HCT116 (cell line): ENCODE measurements around the gene SYNGR1. TPM values are rescaled to one million over a fixed set of nuclear protein-coding genes. Genes with fewer than 3 reads are reported as not detected.

Experiments
- ATAC-seq: fragments of 200-7000 bp; cut with Tn5 transposase; 2 replicates; pipeline ENCODE4 v1.9.1; 2020; ENCODE audit warnings: mild to moderate bottlenecking, moderate library complexity
- BruUV-seq: library from RNA; stranded (reverse); fragments of 400-500 nt; replicated peaks from 2 replicates; lab custom pipeline; 2021; lab: Mats Ljungman, UMichigan
- CTCF ChIA-PET: fragments of 300-600 bp; sonication (Branson Sonifier 250); formaldehyde crosslinking; loops from one replicate; lab custom pipeline; 2021; ENCODE audit warnings: antibody characterized with exemption; lab: Charles Lee
- POLR2A ChIA-PET: fragments of 300-600, 350-600 bp; sonication (Branson Sonifier 250); formaldehyde crosslinking; loops from one replicate; lab custom pipeline; 2021; ENCODE audit warnings: antibody characterized with exemption; lab: Charles Lee
- RAD21 ChIA-PET, 2 experiments: fragments of 300-600 bp; sonication (Branson Sonifier 250); formaldehyde crosslinking; loops; one replicate each; lab custom pipeline; 2023; ENCODE audit warnings: low total read pairs in 2 of 2; ENCODE audit not compliant: uncharacterized antibody in 2 of 2, unreplicated experiment in 2 of 2, low non-redundant PET in 1 of 2; lab: Charles Lee
- DNase-seq: peaks from one replicate; pipeline ENCODE4 v3.0.0-alpha.2; 2010; ENCODE audit warnings: low read depth, low spot score
- H2AFZ ChIP-seq: fragments of 200-600 bp; shearing (Covaris generic), sonication (generic); 2 replicates; pipeline ENCODE4 v1.6.1; 2017; ENCODE audit warnings: low read depth, mixed run types, mixed read lengths, antibody characterized with exemption, low read length; ENCODE audit not compliant: poor library complexity, severe bottlenecking
- H3K27ac ChIP-seq: 2 replicates; pipeline ENCODE4 v1.5.1; 2012; ENCODE audit warnings: low read depth, low read length
- H3K27me3 ChIP-seq: fragments of 200-600 bp; sonication (generic); 2 replicates; pipeline ENCODE4 v1.6.1; 2016; ENCODE audit warnings: mixed run types, low read length, mixed read lengths; ENCODE audit not compliant: insufficient read depth
- H3K36me3 ChIP-seq, 2 experiments: fragments of 200-500 bp in 1 of 2; fragments of 200-600 bp in 1 of 2; sonication (Bioruptor generic) in 1 of 2; sonication (generic) in 1 of 2; 2 replicates each; pipeline versions ENCODE4 v1.5.1 to v1.6.1; 2014 to 2016; ENCODE audit warnings: low read length in 2 of 2, inconsistent platforms in 1 of 2, mixed read lengths in 1 of 2, mixed run types in 1 of 2; ENCODE audit not compliant: insufficient read depth in 2 of 2, control insufficient read depth in 1 of 2
- H3K4me1 ChIP-seq, 2 experiments: fragments of 200-600 bp in 1 of 2; sonication (generic) in 1 of 2; 2 replicates each; pipeline versions ENCODE4 v1.5.1 to v1.6.1; 2012 to 2017; ENCODE audit warnings: low read length in 2 of 2, inconsistent platforms in 1 of 2, mild to moderate bottlenecking in 1 of 2, mixed read lengths in 1 of 2, mixed run types in 1 of 2, moderate library complexity in 1 of 2; ENCODE audit not compliant: insufficient read depth in 2 of 2, control insufficient read depth in 1 of 2
- H3K4me2 ChIP-seq: fragments of 200-600 bp; sonication (generic); 2 replicates; pipeline ENCODE4 v1.6.1; 2017; ENCODE audit warnings: mixed run types, low read length, mixed read lengths
- H3K4me3 ChIP-seq, 2 experiments: fragments of 200-600 bp in 1 of 2; sonication (generic) in 1 of 2; replicated peaks in 1 of 2; 2 replicates each; pipeline ENCODE4 v1.5.1; 2011 to 2016; ENCODE audit warnings: low read length in 2 of 2, control low read depth in 1 of 2, low read depth in 1 of 2, mild to moderate bottlenecking in 1 of 2, mixed read lengths in 1 of 2, mixed run types in 1 of 2
- H3K79me2 ChIP-seq: fragments of 200-600 bp; sonication (generic); 2 replicates; pipeline ENCODE4 v1.6.1; 2017; ENCODE audit warnings: mild to moderate bottlenecking, mixed run types, low read length, moderate library complexity, mixed read lengths; ENCODE audit not compliant: insufficient read depth
- H3K9ac ChIP-seq: fragments of 200-600 bp; sonication (generic); 2 replicates; pipeline ENCODE4 v1.6.1; 2016; ENCODE audit warnings: low read length, mixed read lengths
- H3K9me2 ChIP-seq: fragments of 200-600 bp; sonication (generic), shearing (Covaris generic); 2 replicates; pipeline ENCODE4 v1.6.1; 2017; ENCODE audit warnings: mixed run types, mild to moderate bottlenecking, moderate library complexity; ENCODE audit not compliant: insufficient read depth
- H3K9me3 ChIP-seq, 2 experiments: fragments of 200-500 bp in 1 of 2; fragments of 200-600 bp in 1 of 2; sonication (Bioruptor generic) in 1 of 2; sonication (generic) in 1 of 2; 2 replicates each; pipeline ENCODE4 v1.6.1; 2014 to 2017; ENCODE audit warnings: low read length in 2 of 2, mixed read lengths in 2 of 2, inconsistent platforms in 1 of 2, low read depth in 1 of 2, mild to moderate bottlenecking in 1 of 2, mixed run types in 1 of 2, moderate library complexity in 1 of 2; ENCODE audit not compliant: control insufficient read depth in 1 of 2, insufficient read depth in 1 of 2
- H4K20me1 ChIP-seq: fragments of 200-600 bp; sonication (generic), shearing (Covaris generic); 2 replicates; pipeline ENCODE4 v1.6.1; 2017; ENCODE audit warnings: mixed run types, mild to moderate bottlenecking, moderate library complexity; ENCODE audit not compliant: insufficient read depth
- ATF3 ChIP-seq: IDR thresholded peaks from 2 replicates; pipeline ENCODE4 v1.6.1; 2012
- CBX3 ChIP-seq: IDR thresholded peaks from 2 replicates; pipeline ENCODE4 v1.6.1; 2012; ENCODE audit warnings: low read depth
- CTCF ChIP-seq, 3 experiments: fragments of 200-600 bp in 1 of 3; sonication (generic) in 1 of 3; IDR thresholded peaks in 2 of 3; conservative IDR thresholded peaks in 1 of 3; 2 replicates each; pipeline ENCODE4 v1.5.1; 2012 to 2017; ENCODE audit warnings: low read depth in 2 of 3, low read length in 2 of 3, antibody characterized with exemption in 1 of 3, borderline replicate concordance in 1 of 3, control low read depth in 1 of 3, mild to moderate bottlenecking in 1 of 3, mixed read lengths in 1 of 3, mixed run types in 1 of 3, moderate library complexity in 1 of 3; ENCODE audit not compliant: insufficient read depth in 1 of 3
- EGR1 ChIP-seq: IDR thresholded peaks from 2 replicates; pipeline ENCODE4 v1.6.1; 2012; ENCODE audit warnings: low read depth
- ELF1 ChIP-seq: IDR thresholded peaks from 2 replicates; pipeline ENCODE4 v1.6.1; 2012; ENCODE audit warnings: low read depth, borderline replicate concordance
- EZH2 ChIP-seq: fragments of 200-600 bp; sonication (generic); IDR thresholded peaks from 2 replicates; pipeline ENCODE4 v1.6.1; 2017; ENCODE audit warnings: antibody characterized with exemption, mixed run types
- EZH2phosphoT487 ChIP-seq: fragments of 200-600 bp; IDR thresholded peaks from 2 replicates; pipeline ENCODE4 v1.6.1; 2018; ENCODE audit warnings: antibody characterized with exemption, borderline replicate concordance
- JUND ChIP-seq: IDR thresholded peaks from 2 replicates; pipeline ENCODE4 v1.6.1; 2012
- POLR2AphosphoS5 ChIP-seq: IDR thresholded peaks from 2 replicates; pipeline ENCODE4 v1.6.1; 2011; ENCODE audit warnings: mild to moderate bottlenecking, low read depth, low read length, moderate library complexity
- REST ChIP-seq: IDR thresholded peaks from 2 replicates; pipeline ENCODE4 v1.6.1; 2012; ENCODE audit warnings: low read depth
- SP1 ChIP-seq: IDR thresholded peaks from 2 replicates; pipeline ENCODE4 v1.6.1; 2012; ENCODE audit warnings: low read depth
- TCF7L2 ChIP-seq: IDR thresholded peaks from 2 replicates; pipeline ENCODE4 v1.7.0; 2011; ENCODE audit warnings: borderline replicate concordance, inconsistent platforms; ENCODE audit not compliant: insufficient read depth, insufficient read length; ENCODE audit errors: extremely low read depth
- YY1 ChIP-seq: IDR thresholded peaks from 2 replicates; pipeline ENCODE4 v1.6.1; 2011; ENCODE audit warnings: low read length, low read depth, moderate library complexity, mild to moderate bottlenecking; ENCODE audit not compliant: insufficient replicate concordance; ENCODE audit errors: extremely low read depth
- ZBTB33 ChIP-seq: IDR thresholded peaks from 2 replicates; pipeline ENCODE4 v1.6.1; 2011; ENCODE audit warnings: mild to moderate bottlenecking, low read length, moderate library complexity; ENCODE audit not compliant: insufficient replicate concordance; ENCODE audit errors: extremely low read depth
- ZFX ChIP-seq: fragments of 450-650 bp; IDR thresholded peaks from 2 replicates; pipeline ENCODE4 v1.6.1; 2017
- intact Hi-C: fragments of 100-400 bp; cut with micrococcal nuclease; formaldehyde crosslinking; loops from 2 replicates; pipeline ENCODE4 v1.10.0; 2022
- total RNA-seq: library from RNA; stranded (reverse); gene quantifications from one replicate; pipeline ENCODE4 v1.2.1, GENCODE V29; 2021; ENCODE audit not compliant: unreplicated experiment

The SYNGR1 gene
- total RNA-seq, 1 experiment from 2014 or later = 20.7 TPM

- Histone ChIP-seq H3K27ac (no peak overlapping the region), H3K27me3 (no peaks in the 10 kb centered on the region), H3K9me2 (no peaks in the 10 kb centered on the region), H2AFZ (no peak overlapping the region), H3K9ac (no peak overlapping the region), H3K4me3 (no peak overlapping the region), H3K4me2 (no peak overlapping the region), H3K9me3 (no peaks in the 10 kb centered on the region), H3K4me1 (peaks cover 12% of the 10 kb centered on the region in 2 experiments; a peak in 3 of 4 replicates), H3K79me2 (no peaks in the 10 kb centered on the region), H4K20me1 (no peaks in the 10 kb centered on the region), H3K36me3 (no peaks in the 10 kb centered on the region)
- ATAC-seq (no peak), DNase-seq (no peak)
- no TSS peak for BruUV-seq
- CTCF ChIA-PET = interaction anchor here (2.2 kb wide), 1 partner anchor 10 kb away, joined by 12 read pairs; no protein-coding TSS in a partner anchor
- intact Hi-C loops = no loop called here
- RAD21 ChIA-PET = no interaction called here
- no peak for TF ChIP-seq YY1
- TF ChIP-seq CTCF (IDR thresholded peaks at IDR 0.05 in 2 of 3, conservative IDR thresholded peaks at IDR 0.05 in 1 of 3; ENCODE audit: borderline replicate concordance in 1 of 3, insufficient read depth in 1 of 3, low read depth in 2 of 3, low read length in 2 of 3) = no peak
- no peak for TF ChIP-seq ELF1
- no peak for TF ChIP-seq EZH2
- no peak for TF ChIP-seq TCF7L2
- no peak for TF ChIP-seq SP1
- TF ChIP-seq EGR1 = no peak
- no peak for TF ChIP-seq ATF3
- no peak for TF ChIP-seq ZBTB33
- no peak for TF ChIP-seq POLR2AphosphoS5
- no peak for TF ChIP-seq JUND
- no peak for TF ChIP-seq EZH2phosphoT487
- no peak for TF ChIP-seq ZFX
- no peak for TF ChIP-seq REST
- TF ChIP-seq CBX3 = no peak
- POLR2A ChIA-PET = no interaction called here
Observed at GRCh38 chr22:39341179-39341578, 8.6 kb upstream of the SYNGR1 start.
